ENCODE results near the gene AKR1B1.

Gene AKR1B1

GRCh38 chr7:134470864-134471263, 12.0 kb upstream of the AKR1B1 start:
- DNase-seq (ENCODE audit: low read depth in 1 of 2, low spot score in 1 of 2), result no peak

DNA sequence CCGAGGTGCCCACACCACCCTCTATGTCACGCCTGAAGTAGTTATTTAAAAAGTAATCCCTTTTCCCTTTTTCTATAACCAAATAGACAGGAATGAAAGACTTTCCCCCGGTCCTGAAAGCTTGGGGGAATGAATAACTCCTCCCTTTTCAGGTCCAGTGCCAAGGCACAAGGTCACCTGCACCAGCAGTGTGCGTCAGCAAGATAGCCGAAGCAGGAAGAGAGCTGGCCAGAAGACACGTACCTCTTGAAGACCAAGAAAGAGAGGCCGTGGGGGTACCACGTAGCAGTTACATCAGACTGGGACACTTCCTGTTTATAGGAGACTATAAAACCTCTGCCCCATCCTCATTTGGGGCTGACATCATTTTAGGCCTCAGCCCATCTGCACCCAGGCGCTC, 10.7 kb upstream of the AKR1B1 start:
- no peak for DNase-seq (ENCODE audit: low read depth in 1 of 2, low spot score in 1 of 2)

DNA sequence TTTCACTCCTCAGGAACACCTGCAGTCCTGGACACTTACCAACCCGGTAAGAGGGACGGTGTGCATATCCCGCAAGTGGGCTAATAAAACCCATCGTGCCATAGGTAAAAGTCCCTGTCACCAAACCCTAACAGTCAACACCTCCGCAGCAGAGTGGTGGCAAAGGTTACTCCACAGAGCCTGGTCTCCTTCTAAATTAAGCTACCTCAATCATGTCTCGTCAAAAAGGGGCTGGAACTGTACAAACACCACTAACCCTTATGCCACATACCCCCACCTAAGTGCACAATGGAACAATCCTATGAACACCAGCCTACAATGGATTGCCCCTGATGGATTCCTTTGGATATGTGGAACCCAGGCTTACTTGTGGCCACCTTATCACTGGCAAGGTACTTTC, 9.6 kb upstream of the AKR1B1 start:
- no peak for DNase-seq (ENCODE audit: low read depth in 1 of 2, low spot score in 1 of 2)

DNA sequence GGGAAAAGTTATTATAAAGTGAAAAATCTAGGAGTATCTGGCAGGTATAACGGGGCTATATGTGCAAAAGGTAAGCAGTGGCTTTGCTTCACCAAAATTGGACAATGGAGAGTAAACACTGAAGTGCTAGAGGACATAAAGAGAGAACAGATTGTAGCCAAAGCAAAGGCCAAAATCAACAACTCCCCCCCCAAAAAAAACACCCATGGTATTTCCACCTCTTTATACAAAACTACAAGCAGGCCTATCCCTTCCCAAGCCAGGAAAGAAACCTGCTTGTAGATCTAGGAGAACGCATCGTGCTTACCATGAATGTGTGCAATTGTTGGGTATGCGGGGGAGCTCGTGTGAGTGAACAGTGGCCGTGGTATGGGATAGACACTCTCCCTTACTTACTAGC, 9.2 kb upstream of the AKR1B1 start:
- DNase-seq (ENCODE audit: low read depth in 1 of 2, low spot score in 1 of 2), result no peak

DNA sequence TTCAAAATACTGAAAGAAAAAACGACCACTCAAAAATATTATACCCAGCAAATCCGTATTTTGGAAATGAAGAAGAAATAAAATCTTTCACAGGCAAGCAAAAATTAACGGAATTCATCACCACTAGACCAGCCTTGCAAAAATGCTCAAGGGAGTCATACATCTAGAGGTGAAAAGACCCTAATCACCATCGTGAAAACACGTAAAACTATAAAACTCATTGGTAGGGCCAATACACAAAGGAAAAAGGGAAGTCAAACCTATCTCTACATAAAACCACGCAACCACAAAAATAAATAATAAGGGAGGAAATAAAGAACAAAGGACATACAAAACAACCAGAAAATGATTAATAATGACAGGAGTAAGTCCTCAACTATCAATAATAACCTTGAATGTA, 6.6 kb upstream of the AKR1B1 start:
- DNase-seq (ENCODE audit: low read depth in 1 of 2, low spot score in 1 of 2), result no peak

DNA sequence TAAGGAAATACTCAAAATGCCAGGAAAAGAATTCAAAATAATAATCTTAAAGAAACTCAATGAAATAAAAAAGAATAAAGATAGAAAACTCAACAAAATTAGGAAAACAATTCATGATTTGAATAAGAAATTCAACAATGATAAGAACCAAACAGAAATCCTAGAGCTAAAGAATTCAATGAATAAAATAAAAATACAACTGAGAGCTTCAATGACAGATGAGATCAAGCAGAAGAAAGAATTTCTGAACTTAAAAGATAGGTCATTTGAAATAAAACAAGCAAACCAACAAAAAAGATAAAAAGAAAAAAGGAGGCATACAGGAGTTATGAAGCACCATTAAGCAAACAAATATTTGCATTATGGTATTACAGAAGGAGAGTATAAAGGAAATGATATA, 5.6 kb upstream of the AKR1B1 start:
- DNase-seq (ENCODE audit: low read depth in 1 of 2, low spot score in 1 of 2), result no peak

- DNase-seq (ENCODE audit: low read depth in 1 of 2, low spot score in 1 of 2), result no peak
These were observed 4.9 kb upstream of the AKR1B1 start for GRCh38 chr7:134463751-134464150.

GRCh38 chr7:134462337-134462925, 3.5 kb upstream of the AKR1B1 start:
- no peak for DNase-seq (ENCODE audit: low read depth in 1 of 2, low spot score in 1 of 2)

DNA sequence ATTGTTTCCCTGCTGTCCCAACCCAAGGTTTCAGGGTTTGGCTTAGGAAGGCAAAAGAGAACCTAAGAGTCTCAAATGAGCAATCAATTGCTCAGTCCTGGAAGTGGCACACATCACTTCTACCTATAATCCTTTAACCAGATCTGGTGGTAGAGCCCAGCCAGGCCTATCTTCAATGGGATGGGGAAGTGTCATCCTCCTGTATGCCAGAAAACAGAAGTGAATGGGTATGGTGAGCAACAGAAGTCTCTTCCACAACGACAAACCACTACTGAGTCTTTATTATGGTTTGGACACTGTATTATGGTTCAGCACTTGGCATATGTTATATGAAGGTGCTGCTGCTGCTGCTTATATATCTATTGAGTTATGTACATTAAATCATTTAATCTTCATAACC, 3.0 kb upstream of the AKR1B1 start:
- no peak for DNase-seq (ENCODE audit: low read depth in 1 of 2, low spot score in 1 of 2)

- DNase-seq (ENCODE audit: low read depth in 1 of 2, low spot score in 1 of 2), result no peak
These were observed 1.1 kb upstream of the AKR1B1 start for GRCh38 chr7:134459981-134460380.

GRCh38 chr7:134458341-134458805, 527 bp downstream of the AKR1B1 start:
- peak; percentile 27 to 31 for DNase-seq (ENCODE audit: low read depth in 1 of 2, low spot score in 1 of 2)

- no peak for DNase-seq (ENCODE audit: low read depth in 1 of 2, low spot score in 1 of 2)
These were observed 1.7 kb downstream of the AKR1B1 start for GRCh38 chr7:134457210-134457609.

- no peak for DNase-seq (ENCODE audit: low read depth in 1 of 2, low spot score in 1 of 2)
These were observed 4.6 kb downstream of the AKR1B1 start for GRCh38 chr7:134454277-134454676.

DNA sequence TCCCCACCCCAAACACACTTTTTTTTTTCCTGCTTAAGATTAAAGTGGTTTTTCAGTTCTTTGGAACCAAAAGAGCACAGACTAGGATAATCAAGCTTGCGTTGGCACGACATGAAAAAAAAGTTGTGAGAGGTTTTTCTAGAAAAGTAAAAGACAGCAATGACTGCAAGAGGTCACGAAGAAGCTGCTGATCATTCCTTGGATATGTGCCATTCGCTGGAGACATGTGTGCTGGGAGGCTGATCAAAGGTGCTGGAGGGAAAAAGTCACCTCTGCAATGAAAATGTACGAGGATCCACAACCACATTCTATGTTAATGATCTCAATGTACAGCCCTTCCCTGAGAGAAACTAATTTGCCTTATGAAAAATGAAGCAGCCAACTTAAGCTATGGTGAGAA, 5.4 kb downstream of the AKR1B1 start:
- DNase-seq (ENCODE audit: low read depth in 1 of 2, low spot score in 1 of 2), result no peak

GRCh38 chr7:134452991-134453473, 5.9 kb downstream of the AKR1B1 start:
- DNase-seq (ENCODE audit: low read depth in 1 of 2, low spot score in 1 of 2), result no peak

DNA sequence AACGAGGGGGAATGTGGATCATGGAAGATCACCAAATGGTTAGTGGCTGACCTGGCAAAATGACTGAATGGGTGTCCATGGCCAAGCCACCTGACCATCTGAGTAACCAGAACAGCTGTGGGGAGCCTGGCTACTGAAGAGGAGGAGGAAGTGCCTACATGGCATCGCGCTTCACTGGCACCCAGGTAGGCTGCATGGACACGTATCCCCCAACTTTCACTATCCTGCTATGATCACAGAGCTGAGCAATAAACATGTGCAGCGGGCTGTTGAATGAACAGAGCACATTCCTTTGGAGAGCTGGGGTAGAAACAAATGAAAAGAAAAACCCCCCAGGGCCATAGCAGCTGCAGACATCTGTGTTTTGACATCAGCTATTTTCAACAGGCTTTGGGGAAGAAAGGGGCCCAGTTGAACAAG, 6.5 kb downstream of the AKR1B1 start:
- no peak for DNase-seq (ENCODE audit: low read depth in 1 of 2, low spot score in 1 of 2)

DNA sequence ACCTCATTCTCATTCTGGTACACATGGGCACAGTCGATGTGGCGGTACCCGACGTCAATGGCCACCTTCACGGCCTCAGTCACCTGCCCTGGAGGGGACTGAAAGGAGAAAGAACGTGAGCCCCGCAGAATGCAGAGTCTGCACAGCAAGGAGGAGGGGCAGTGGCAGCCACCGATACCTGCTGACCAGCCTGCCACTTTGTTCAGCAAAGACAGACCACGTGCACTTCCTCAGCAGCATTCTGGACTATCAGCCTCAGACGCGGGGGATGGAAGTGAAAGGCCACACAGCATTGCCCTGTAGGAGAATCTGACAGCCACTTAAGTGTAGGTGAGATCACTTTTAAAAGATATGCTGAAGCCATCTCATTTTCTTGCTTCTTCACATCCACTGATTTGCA, 7.2 kb downstream of the AKR1B1 start:
- no peak for DNase-seq (ENCODE audit: low read depth in 1 of 2, low spot score in 1 of 2)

- DNase-seq (ENCODE audit: low read depth in 1 of 2, low spot score in 1 of 2), result no peak
These were observed 8.5 kb downstream of the AKR1B1 start for GRCh38 chr7:134450294-134451000.

- no peak for DNase-seq (ENCODE audit: low read depth in 1 of 2, low spot score in 1 of 2)
These were observed 9.2 kb downstream of the AKR1B1 start for GRCh38 chr7:134449680-134450079.

DNA sequence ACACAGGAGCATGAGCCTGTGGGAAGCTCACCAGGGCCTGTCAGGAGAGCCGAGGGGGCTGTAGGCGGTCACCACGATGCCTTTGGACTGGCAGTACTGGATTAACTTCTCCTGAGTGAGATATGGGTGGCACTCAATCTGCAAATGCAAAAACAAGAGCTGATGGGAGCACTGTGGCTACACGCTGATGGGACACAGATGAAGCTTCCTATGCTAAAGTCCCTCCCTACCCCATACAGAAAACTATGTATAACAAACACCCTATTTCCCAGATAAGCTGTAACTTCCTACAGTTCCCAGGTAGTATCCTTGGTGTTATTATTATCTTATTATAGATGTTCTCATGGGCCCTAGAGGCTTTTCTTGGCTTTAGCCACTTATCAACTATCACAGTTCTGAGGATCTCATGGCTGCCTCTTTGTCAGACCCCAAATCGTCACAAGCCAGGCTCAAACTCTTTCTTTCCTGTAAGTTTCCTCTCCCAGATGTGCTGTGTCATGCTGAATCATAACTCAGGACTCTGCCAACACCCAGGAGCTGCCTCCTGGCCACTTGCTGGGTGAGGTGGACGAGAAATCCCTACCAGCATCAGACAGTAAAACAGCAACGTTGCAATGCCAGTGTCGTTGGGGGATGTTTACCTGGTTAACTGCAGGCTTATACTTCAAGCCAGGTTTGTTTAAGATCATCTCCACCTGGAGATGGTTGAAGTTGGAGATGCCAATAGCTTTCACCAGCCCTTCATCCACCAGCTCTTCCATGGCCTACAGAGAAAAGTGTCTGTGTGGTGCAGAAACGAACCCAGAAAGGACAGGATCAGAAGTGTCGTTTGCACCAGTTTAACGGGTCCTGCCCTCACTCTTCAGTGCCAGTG, 10.3 kb downstream of the AKR1B1 start:
- no peak for DNase-seq (ENCODE audit: low read depth in 1 of 2, low spot score in 1 of 2)

- DNase-seq (ENCODE audit: low read depth in 1 of 2, low spot score in 1 of 2), result no peak
These were observed 11.5 kb downstream of the AKR1B1 start for GRCh38 chr7:134447383-134447782.

DNA sequence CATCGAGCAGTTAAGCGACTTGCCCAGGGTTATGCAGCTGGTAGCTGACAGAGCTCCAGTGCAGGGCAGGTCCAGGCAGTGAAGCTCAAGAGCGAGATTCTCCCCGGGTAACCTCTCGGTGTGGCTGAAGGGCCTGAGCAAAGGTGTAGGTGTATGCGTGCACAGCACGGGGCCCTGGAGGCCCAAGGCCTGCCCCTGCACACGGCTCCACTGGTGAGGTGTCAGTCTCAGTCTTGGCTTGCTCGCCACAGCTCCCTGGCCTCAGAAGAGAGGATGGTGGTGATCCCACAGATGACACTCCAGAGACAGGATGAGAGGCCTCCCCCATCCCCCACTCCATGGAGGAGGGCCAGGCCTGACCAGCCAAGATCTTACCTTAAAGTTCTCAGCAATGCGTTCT, 12.0 kb downstream of the AKR1B1 start:
- no peak for DNase-seq (ENCODE audit: low read depth in 1 of 2, low spot score in 1 of 2)

Measured in activated T-helper 1 cell treated with anti-CD3 and anti-CD28 coated beads, Interleukin-2, amount 50 U/mL, for 16 hours (primary cell).